H1 (cell line): ENCODE measurements around the gene BSDC1. TPM values are rescaled to one million over a fixed set of nuclear protein-coding genes. Genes with fewer than 3 reads are reported as not detected.

ENCODE experiments used
- CTCF ChIA-PET: fragments of 300-600 bp; sonication (Branson Sonifier 250); formaldehyde crosslinking; loops from one replicate; lab custom pipeline; 2021; ENCODE audit not compliant: partially characterized antibody; lab: Charles Lee
- POLR2A ChIA-PET: fragments of 300-600 bp; sonication (Branson Sonifier 250); formaldehyde crosslinking; loops from one replicate; lab custom pipeline; 2021; ENCODE audit warnings: inconsistent platforms; ENCODE audit not compliant: partially characterized antibody; lab: Charles Lee
- DNase-seq, 2 experiments: peaks; one replicate each; pipeline versions ENCODE4 v3.0.0 to v3.0.0-alpha.2; 2010 to 2022; ENCODE audit warnings: low spot score in 2 of 2, low read depth in 1 of 2, mixed read lengths in 1 of 2
- FAIRE-seq: peaks from 2 replicates; lab custom pipeline; 2011; peaks lifted over from hg19 to GRCh38; lab: Jason Lieb, UNC
- H2AFZ ChIP-seq: 2 replicates; pipeline ENCODE4 v1.8.1; 2012; ENCODE audit warnings: low read length, inconsistent platforms
- H2AK5ac ChIP-seq: 2 replicates; pipeline ENCODE4 v1.6.1; 2013; ENCODE audit warnings: low read depth, low read length
- H2BK120ac ChIP-seq: replicated peaks from 2 replicates; pipeline ENCODE3; 2013; ENCODE audit warnings: low read depth, low read length, inconsistent platforms
- H2BK12ac ChIP-seq: 2 replicates; pipeline ENCODE4 v1.6.1; 2013; ENCODE audit warnings: low read depth, low read length
- H2BK15ac ChIP-seq: 2 replicates; pipeline ENCODE4 v1.6.1; 2013; ENCODE audit warnings: low read length
- H2BK20ac ChIP-seq: 2 replicates; pipeline ENCODE4 v1.6.1; 2013; ENCODE audit warnings: low read length
- H2BK5ac ChIP-seq: 2 replicates; pipeline ENCODE4 v1.6.1; 2013; ENCODE audit warnings: low read depth, low read length
- H3K14ac ChIP-seq: 2 replicates; pipeline ENCODE4 v1.6.1; 2013; ENCODE audit warnings: inconsistent platforms; ENCODE audit not compliant: insufficient read length
- H3K18ac ChIP-seq: 2 replicates; pipeline ENCODE4 v1.6.1; 2013; ENCODE audit warnings: low read length; ENCODE audit errors: extremely low read depth
- H3K23ac ChIP-seq: 2 replicates; pipeline ENCODE4 v1.6.1; 2013; ENCODE audit warnings: inconsistent platforms; ENCODE audit not compliant: insufficient read length
- H3K23me2 ChIP-seq: 2 replicates; pipeline ENCODE4 v1.6.1; 2013; ENCODE audit warnings: low read depth, low read length
- H3K27ac ChIP-seq: 2 replicates; pipeline ENCODE4 v1.6.1; 2011; ENCODE audit warnings: low read depth, low read length, inconsistent platforms
- H3K27me3 ChIP-seq, 4 experiments: replicated peaks in 1 of 4; 1 replicate in 1 of 4; 2 replicates in 3 of 4; pipeline versions ENCODE4 v1.6.1 to v1.8.1; 2011 to 2013; ENCODE audit warnings: low read length in 3 of 4, mild to moderate bottlenecking in 3 of 4, inconsistent platforms in 2 of 4, mixed read lengths in 2 of 4, moderate library complexity in 1 of 4; ENCODE audit not compliant: control insufficient read depth in 3 of 4, insufficient read depth in 3 of 4; ENCODE audit errors: extremely low read depth in 1 of 4
- H3K36me3 ChIP-seq, 4 experiments: 2 replicates each; pipeline versions ENCODE4 v1.6.1 to v1.8.1; 2011 to 2013; ENCODE audit warnings: mild to moderate bottlenecking in 4 of 4, low read length in 3 of 4, moderate library complexity in 2 of 4, control low read depth in 1 of 4, inconsistent platforms in 1 of 4; ENCODE audit not compliant: insufficient read depth in 4 of 4, control insufficient read depth in 2 of 4
- H3K4ac ChIP-seq: replicated peaks from 2 replicates; pipeline ENCODE3; 2013; ENCODE audit warnings: low read length, low read depth, mixed read lengths, inconsistent platforms; ENCODE audit not compliant: insufficient read length
- H3K4me1 ChIP-seq, 4 experiments: replicated peaks in 1 of 4; 1 replicate in 1 of 4; 2 replicates in 3 of 4; pipeline versions ENCODE4 v1.6.1 to v1.8.1; 2011 to 2013; ENCODE audit warnings: low read length in 3 of 4, inconsistent platforms in 2 of 4, mixed read lengths in 1 of 4; ENCODE audit not compliant: insufficient read depth in 4 of 4, control insufficient read depth in 3 of 4
- H3K4me2 ChIP-seq, 2 experiments: 2 replicates each; pipeline versions ENCODE4 v1.6.1 to v1.8.1; 2011 to 2013; ENCODE audit warnings: low read depth in 2 of 2, low read length in 2 of 2, control low read depth in 1 of 2, inconsistent platforms in 1 of 2, mild to moderate bottlenecking in 1 of 2; ENCODE audit not compliant: insufficient read depth in 1 of 2
- H3K4me3 ChIP-seq, 4 experiments: fragments of 200-600, 300-600 bp in 1 of 4; sonication (generic), shearing (Covaris generic), sonication (Bioruptor Twin) in 1 of 4; 2 replicates each; pipeline versions ENCODE4 v1.5.1 to v1.8.1; 2011 to 2016; ENCODE audit warnings: low read length in 4 of 4, low read depth in 3 of 4, control low read depth in 2 of 4, inconsistent platforms in 2 of 4, mild to moderate bottlenecking in 2 of 4, mixed read lengths in 1 of 4, moderate library complexity in 1 of 4; ENCODE audit not compliant: insufficient read depth in 2 of 4; ENCODE audit errors: extremely low read depth in 1 of 4
- H3K56ac ChIP-seq: replicated peaks from 2 replicates; pipeline ENCODE3; 2013; ENCODE audit warnings: low read depth, mild to moderate bottlenecking, mixed read lengths, low read length, inconsistent platforms; ENCODE audit not compliant: insufficient read length
- H3K79me1 ChIP-seq: 2 replicates; pipeline ENCODE4 v1.6.1; 2013; ENCODE audit warnings: low read depth, low read length, control low read depth
- H3K79me2 ChIP-seq, 2 experiments: 2 replicates each; pipeline versions ENCODE4 v1.6.1 to v1.8.1; 2012 to 2013; ENCODE audit warnings: low read length in 2 of 2, mild to moderate bottlenecking in 2 of 2, inconsistent platforms in 1 of 2; ENCODE audit not compliant: insufficient read depth in 2 of 2, control insufficient read depth in 1 of 2
- H3K9ac ChIP-seq, 4 experiments: replicated peaks in 1 of 4; 1 replicate in 1 of 4; 2 replicates in 3 of 4; pipeline versions ENCODE4 v1.6.1 to v1.8.1; 2011 to 2013; ENCODE audit warnings: low read depth in 3 of 4, low read length in 3 of 4, control low read depth in 2 of 4, mild to moderate bottlenecking in 2 of 4, moderate library complexity in 2 of 4, inconsistent platforms in 1 of 4; ENCODE audit errors: extremely low read depth in 1 of 4
- H3K9me3 ChIP-seq, 2 experiments: 2 replicates each; pipeline versions ENCODE4 v1.6.1 to v1.8.1; 2012 to 2013; ENCODE audit warnings: mild to moderate bottlenecking in 2 of 2, moderate library complexity in 2 of 2, control low read depth in 1 of 2, inconsistent platforms in 1 of 2, low read depth in 1 of 2, low read length in 1 of 2, mixed read lengths in 1 of 2; ENCODE audit not compliant: insufficient read depth in 2 of 2
- H4K20me1 ChIP-seq, 2 experiments: replicated peaks in 1 of 2; 2 replicates each; pipeline versions ENCODE3 to v1.8.1; 2011 to 2013; ENCODE audit warnings: inconsistent platforms in 2 of 2, low read length in 2 of 2, mild to moderate bottlenecking in 1 of 2; ENCODE audit not compliant: insufficient read depth in 2 of 2, control insufficient read depth in 1 of 2
- H4K5ac ChIP-seq: 2 replicates; pipeline ENCODE4 v1.6.1; 2013; ENCODE audit warnings: low read length, low read depth, mixed read lengths, inconsistent platforms; ENCODE audit not compliant: insufficient read length
- H4K8ac ChIP-seq: 2 replicates; pipeline ENCODE4 v1.8.0; 2013; ENCODE audit warnings: mild to moderate bottlenecking, moderate library complexity, low read length, inconsistent platforms; ENCODE audit not compliant: insufficient read depth; ENCODE audit errors: extremely low read depth
- H4K91ac ChIP-seq: replicated peaks from 2 replicates; pipeline ENCODE3; 2013; ENCODE audit warnings: low read length, mixed read lengths, inconsistent platforms; ENCODE audit not compliant: insufficient read length
- ATF3 ChIP-seq: IDR thresholded peaks from 2 replicates; pipeline ENCODE4 v1.6.1; 2011; ENCODE audit warnings: low read depth, mild to moderate bottlenecking, low read length; ENCODE audit not compliant: insufficient read depth
- PHF8 ChIP-seq: fragments of 200-600 bp; sonication (generic); conservative IDR thresholded peaks from 2 replicates; pipeline ENCODE4 v1.7.1; 2012; ENCODE audit warnings: low read depth, mild to moderate bottlenecking, inconsistent platforms, low read length, moderate library complexity
- SIX5 ChIP-seq: IDR thresholded peaks from 2 replicates; pipeline ENCODE4 v1.6.1; 2011; ENCODE audit warnings: mild to moderate bottlenecking, low read depth, low read length
- TEAD4 ChIP-seq: IDR thresholded peaks from 2 replicates; pipeline ENCODE4 v1.6.1; 2012; ENCODE audit warnings: low read depth, low read length, inconsistent platforms, mixed read lengths
- WGBS, 2 experiments: shearing (Covaris generic) in 1 of 2; methylation state at CpG; one replicate each; pipeline versions ENCODE4 v1.1.6 to v1.1.7; 2013 to 2015; ENCODE audit warnings: low lambda C conversion rate in 2 of 2, mixed read lengths in 2 of 2, inconsistent platforms in 1 of 2, low coverage in 1 of 2, missing lambda C conversion rate in 1 of 2; ENCODE audit not compliant: insufficient replicate concordance in 2 of 2, insufficient coverage in 1 of 2, insufficient read length in 1 of 2; ENCODE audit errors: extremely low coverage in 1 of 2, missing lambda C conversion rate in 1 of 2; 5-methylcytosine and 5-hydroxymethylcytosine counted together
- polyA plus RNA-seq, 7 experiments: library from polyadenylated mRNA; depleted of rRNA in 3 of 7; stranded (reverse) in 5 of 7; unstranded in 2 of 7; fragments of >200 nt in 5 of 7; fragments of 200-250 nt in 2 of 7; gene quantifications; 1 replicate in 5 of 7; 2 replicates in 1 of 7; 4 replicates in 1 of 7; pipeline versions ENCODE4 v1.2.1 to v1.2.3, GENCODE V29; 2011 to 2013; ENCODE audit warnings: missing spikeins in 2 of 7, mixed read lengths in 2 of 7
- total RNA-seq: library from RNA; stranded (reverse); fragmentation: NEBNext Ultra II Directional; extraction: Animal tissue kit (Norgen Biotek cat#: 25700); gene quantifications from 2 replicates; pipeline ENCODE4 v1.2.1, GENCODE V29; 2021

The BSDC1 gene
- total and polyA plus RNA-seq, 2 of the 8 experiments (the other 6 are each of a cell fraction or from before 2014, with no cell fraction given), result 24.8 to 40.7 TPM

GRCh38 chr1:32414186-32414886 lies 20.1 kb upstream of the BSDC1 start:
- Histone ChIP-seq H2AFZ (no peak overlapping the region), H3K36me3 (peaks cover 0 to 4% (median 0%) of the 10 kb centered on the region in 4 experiments; a peak in 1 of 8 replicates), H3K18ac (no peak overlapping the region), H2BK15ac (no peak overlapping the region), H3K4me1 (no peaks in the 10 kb centered on the region), H4K5ac (no peak overlapping the region), H2BK12ac (no peak overlapping the region), H4K91ac (no peak overlapping the region), H3K9ac (no peak overlapping the region), H4K8ac (no peak overlapping the region), H4K20me1 (no peaks in the 10 kb centered on the region), H2BK5ac (no peak overlapping the region), H3K23me2 (0 out of 2 replicates have a peak, but pooled peaks cover 1% of the 10 kb centered on the region), H3K27me3 (no peaks in the 10 kb centered on the region), H2BK20ac (no peak overlapping the region), H2AK5ac (no peak overlapping the region), H3K79me1 (no peaks in the 10 kb centered on the region), H3K9me3 (peaks cover 29 to 38% of the 10 kb centered on the region in 2 experiments), H3K23ac (no peak overlapping the region), H2BK120ac (no peak overlapping the region), H3K4me3 (no peak overlapping the region), H3K4ac (no peak overlapping the region), H3K4me2 (no peak overlapping the region), H3K79me2 (no peaks in the 10 kb centered on the region), H3K14ac (no peak overlapping the region), H3K56ac (no peak overlapping the region), H3K27ac (no peak overlapping the region)
- no peak for FAIRE-seq
- ChIA-PET POLR2A (no interaction called here), CTCF (interaction anchor here (0.5 to 7.3 kb wide), 11 partner anchors 10 to 620 kb away, joined by 3 to 56 read pairs (median 4); no protein-coding TSS in a partner anchor)
- no peak for DNase-seq
- TF ChIP-seq SIX5 (no peak), PHF8 (no peak), ATF3 (no peak), TEAD4 (no peak)
- WGBS, 2 experiments, result 91% methylated on average over 8 of the region's 8 CpGs; no CpG with 5 or more reads in 1 of the 2 experiments
